SU-DHL-6 (cell line): Measurements from ENCODE around the gene PDK3.

Source experiments
- EZH2phosphoT487 ChIP-seq: fragments of 200-600 bp; sonication (generic), shearing (Covaris generic); conservative IDR thresholded peaks from 2 replicates; pipeline ENCODE4 v1.6.1; 2018; ENCODE audit warnings: mild to moderate bottlenecking, antibody characterized with exemption, low read length, moderate library complexity, mixed read lengths
- TF ChIP-seq, protein P1 (sequence below): fragments of 200-600 bp; sonication (generic); IDR thresholded peaks from one replicate; pipeline ENCODE4 v1.5.1; 2017; ENCODE audit warnings: antibody characterized with exemption, mild to moderate bottlenecking, low read length, moderate library complexity; ENCODE audit not compliant: insufficient read depth, poor library complexity, severe bottlenecking

- TF ChIP-seq, protein P1, sequence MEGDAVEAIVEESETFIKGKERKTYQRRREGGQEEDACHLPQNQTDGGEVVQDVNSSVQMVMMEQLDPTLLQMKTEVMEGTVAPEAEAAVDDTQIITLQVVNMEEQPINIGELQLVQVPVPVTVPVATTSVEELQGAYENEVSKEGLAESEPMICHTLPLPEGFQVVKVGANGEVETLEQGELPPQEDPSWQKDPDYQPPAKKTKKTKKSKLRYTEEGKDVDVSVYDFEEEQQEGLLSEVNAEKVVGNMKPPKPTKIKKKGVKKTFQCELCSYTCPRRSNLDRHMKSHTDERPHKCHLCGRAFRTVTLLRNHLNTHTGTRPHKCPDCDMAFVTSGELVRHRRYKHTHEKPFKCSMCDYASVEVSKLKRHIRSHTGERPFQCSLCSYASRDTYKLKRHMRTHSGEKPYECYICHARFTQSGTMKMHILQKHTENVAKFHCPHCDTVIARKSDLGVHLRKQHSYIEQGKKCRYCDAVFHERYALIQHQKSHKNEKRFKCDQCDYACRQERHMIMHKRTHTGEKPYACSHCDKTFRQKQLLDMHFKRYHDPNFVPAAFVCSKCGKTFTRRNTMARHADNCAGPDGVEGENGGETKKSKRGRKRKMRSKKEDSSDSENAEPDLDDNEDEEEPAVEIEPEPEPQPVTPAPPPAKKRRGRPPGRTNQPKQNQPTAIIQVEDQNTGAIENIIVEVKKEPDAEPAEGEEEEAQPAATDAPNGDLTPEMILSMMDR = no peak
- no peak for TF ChIP-seq EZH2phosphoT487
Measured at GRCh38 chrX:24536551-24536950, 71.5 kb downstream of the PDK3 start.
